ENCODE results near the gene CASD1.

CASD1 gene

DNA sequence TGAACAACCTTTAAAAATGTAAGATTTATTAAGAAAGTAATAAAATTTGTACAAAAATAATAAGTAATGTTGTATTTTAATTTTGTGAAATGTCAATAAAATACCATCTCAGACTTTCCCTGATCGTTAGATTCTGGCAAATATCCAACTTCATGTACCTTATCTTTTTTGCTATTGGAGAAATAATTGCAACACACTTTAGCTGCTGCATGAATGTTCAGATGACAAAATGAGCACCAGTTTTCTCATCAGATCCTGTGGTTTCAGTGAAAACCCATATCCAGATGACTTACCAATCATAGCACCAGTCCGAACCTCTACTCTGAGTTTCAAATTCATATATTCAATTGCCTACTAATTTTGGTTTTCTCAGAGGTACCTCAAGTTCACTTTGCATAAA is 69.9 kb downstream of the CASD1 start:
- in situ Hi-C loops (cut with HindIII; ENCODE audit: low sequenced_read_pairs): no loop called here

DNA sequence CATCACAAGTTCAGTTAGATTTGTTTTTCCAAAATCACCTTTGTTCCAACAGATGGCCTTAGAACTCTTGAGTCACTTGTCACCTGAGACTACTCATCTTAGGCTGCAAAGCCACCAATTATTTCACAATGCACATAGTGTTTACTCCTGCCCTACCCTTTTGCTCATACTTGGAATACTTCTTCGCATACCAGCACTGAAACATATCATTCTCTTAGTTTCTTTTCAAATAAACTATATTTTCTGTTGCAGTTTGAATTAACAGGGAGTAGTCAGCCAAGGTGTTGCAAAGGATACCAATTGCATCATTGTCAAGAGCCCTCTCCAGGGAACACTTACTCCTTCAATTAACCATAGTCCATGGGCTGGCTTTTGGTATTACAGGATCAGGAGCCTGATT is 71.0 kb downstream of the CASD1 start:
- in situ Hi-C loops (cut with HindIII; ENCODE audit: low sequenced_read_pairs): no loop called here

DNA sequence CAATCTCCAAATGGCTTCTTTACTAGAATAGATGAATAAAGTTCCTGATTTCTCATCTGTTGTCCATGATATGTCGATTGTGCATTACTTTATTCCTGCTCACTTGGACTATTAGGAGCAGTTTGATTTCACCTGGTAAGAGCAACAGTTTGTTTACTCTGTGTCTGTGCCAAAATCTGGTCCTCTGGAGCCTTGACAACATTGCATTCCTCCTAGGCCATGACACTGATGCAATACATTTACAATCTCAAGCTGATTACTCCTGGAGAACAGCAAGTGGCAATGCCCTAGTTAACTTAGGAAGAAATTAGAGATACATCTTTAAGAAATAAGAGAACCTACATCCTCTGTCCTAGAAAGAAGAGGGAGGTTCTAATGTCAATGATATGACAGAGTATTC is 74.5 kb downstream of the CASD1 start:
- in situ Hi-C loops (cut with HindIII; ENCODE audit: low sequenced_read_pairs): no loop called here

DNA sequence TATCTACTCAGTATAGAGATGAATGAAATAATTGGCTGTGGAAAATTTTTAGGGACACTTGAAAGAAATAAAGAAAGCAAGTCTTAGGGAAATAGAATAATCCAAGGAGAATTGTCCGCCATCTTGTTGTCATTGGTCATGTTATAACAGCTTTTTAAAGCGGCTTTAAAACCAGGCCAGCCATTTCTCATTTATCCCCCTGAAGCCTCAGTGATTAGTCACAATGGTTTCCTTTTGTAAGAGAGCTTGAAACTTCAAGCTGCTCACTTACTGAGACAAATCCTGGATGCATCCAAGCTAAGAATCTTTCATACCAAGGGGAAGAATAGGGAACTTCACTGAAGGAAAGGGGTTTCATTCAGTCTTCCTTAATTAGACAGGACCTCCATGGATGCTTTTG is 78.5 kb downstream of the CASD1 start:
- in situ Hi-C loops (cut with HindIII; ENCODE audit: low sequenced_read_pairs): no loop called here

DNA sequence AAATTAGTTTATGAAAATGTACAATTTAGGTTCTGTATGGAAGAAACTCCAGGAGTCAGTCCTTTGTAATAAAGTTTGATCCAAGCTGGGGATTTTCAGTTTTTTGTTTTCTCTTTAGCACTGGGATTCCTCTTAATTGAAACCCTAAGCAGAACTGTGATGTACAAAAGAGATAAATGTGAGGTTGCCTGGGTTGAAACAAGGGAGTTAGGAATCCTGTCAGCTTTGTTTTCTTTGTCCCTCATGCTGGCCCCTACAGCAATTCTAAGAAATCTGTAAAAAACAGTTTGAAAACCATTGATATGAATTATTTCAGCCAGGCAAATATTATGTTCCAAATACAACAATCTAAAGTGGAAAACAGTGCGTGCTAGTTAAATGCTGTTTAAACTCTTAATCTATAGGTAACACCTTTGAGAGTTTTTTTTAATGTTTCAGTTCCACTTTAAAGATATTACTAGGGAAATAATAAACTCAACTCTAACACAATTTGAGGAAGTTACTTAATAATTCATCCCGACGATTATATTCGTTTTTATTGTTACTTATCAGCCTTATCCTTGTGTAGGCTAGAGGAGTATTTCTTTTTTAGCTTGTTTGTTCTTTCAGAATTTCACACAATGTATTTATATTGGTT is 81.0 kb downstream of the CASD1 start:
- in situ Hi-C loops (cut with HindIII; ENCODE audit: low sequenced_read_pairs): no loop called here

DNA sequence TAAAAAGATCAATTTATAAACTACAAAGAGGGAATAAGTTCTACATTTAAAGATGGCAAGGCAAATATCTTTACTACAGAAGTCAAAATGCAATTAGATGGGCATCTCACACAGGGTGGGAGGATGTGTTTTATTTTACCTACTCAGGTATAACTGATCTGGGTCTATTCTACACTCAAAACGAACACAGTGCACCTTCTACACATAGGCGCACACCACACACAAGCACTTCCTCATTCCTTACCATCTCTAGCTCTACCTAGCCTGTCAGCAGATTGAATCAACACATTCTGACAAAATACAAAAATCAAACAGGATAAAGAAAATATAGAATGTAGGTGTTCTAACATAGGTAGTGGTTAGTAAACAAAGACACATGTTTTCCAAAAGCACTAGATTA is 81.6 kb downstream of the CASD1 start:
- in situ Hi-C loops (cut with HindIII; ENCODE audit: low sequenced_read_pairs): no loop called here

DNA sequence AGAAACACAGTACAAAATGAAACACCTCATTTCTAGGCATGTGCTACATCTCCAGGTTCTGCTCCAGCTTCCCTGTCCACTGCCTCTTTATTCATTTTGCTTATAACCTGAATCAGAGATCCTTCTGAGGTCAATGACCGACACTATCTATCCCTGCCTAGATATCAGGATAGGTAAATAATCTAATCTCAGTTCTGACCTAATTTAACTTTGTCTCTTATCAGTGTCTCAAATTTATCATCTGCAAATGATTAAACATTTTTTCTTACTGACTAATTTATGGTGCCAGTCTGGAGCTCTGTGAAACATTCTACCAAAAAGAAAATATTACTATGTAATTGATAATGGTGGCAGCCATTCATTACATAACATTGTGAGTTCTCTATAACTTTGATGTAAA is 85.3 kb downstream of the CASD1 start:
- in situ Hi-C loops (cut with HindIII; ENCODE audit: low sequenced_read_pairs): no loop called here

DNA sequence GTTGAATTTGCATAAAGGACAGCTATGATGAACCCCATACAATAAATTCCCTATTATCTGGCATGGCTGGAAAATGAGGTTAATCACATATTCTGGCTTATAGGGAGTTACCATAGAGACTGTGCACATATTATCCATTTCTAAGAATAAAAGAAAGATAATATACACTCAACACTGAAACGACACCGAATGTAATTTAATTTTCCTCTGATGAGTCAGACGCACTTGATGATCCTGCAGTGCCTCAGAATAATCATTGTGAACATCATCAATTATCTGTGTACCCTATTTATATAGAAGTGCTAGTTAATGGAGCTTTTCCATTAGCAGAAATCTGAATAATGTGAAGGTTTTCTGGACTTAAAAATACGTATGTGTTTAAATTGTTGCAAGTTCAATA is 86.1 kb downstream of the CASD1 start:
- in situ Hi-C loops (cut with HindIII; ENCODE audit: low sequenced_read_pairs): no loop called here

DNA sequence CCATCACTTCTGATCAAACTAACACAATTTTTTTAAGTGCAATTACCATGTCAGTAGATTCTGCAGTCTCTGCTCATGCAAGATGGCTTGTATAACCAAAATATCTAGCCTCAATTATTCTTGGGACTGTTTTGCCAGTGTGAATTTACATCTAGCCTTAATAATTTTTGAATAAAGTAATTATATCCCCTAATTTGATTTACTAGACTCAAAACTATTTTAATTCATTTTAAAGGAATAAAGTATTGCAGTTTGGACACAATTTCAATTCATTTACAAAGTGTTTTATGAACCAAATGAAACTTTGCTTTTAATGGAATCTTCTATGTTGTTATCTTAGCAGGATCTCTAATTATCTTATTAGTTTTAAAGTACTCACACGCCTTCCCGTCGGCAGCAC is 90.7 kb downstream of the CASD1 start:
- in situ Hi-C loops (cut with HindIII; ENCODE audit: low sequenced_read_pairs): no loop called here

DNA sequence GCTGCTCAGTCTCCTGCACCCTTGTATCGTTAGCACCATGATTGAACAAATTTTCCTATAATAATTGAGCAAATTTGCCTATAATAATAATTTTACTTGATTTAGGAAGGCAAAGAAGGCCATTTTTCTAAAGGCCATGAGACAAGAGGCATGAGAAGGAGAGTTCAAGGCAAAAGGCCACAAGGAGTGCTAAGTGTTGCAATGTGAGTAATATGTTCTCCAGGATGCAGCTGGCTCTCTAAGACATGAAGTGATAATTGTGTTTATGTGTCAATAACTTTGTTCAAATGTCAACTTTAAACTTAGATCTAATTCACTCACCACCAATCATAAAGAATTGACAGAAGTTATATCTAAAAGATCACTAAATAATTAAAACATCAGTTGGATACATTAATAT is 92.6 kb downstream of the CASD1 start:
- in situ Hi-C loops (cut with HindIII; ENCODE audit: low sequenced_read_pairs): no loop called here

DNA sequence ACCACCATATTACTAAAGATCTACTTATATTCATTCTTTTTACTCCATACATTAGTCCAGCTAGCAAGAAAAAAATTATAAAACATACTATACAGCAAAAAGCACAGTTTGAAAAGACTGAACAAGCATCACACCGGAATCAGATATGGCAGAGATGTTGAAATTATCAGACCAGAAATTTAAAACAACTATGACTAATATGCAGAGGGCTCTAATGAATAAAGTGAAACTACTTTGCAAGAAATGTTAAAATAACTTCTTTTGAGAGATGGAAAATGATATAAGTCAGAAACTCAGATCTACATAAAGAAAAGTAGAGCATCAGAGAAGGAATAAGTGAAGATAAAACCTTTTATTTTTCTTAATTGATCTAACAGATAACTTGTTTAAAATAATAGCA is 95.4 kb downstream of the CASD1 start:
- in situ Hi-C loops (cut with HindIII; ENCODE audit: low sequenced_read_pairs): no loop called here

Data from DLD1 (cell line).